ENCODE data around the gene GRK2. TPM values are rescaled to one million over a fixed set of nuclear protein-coding genes. Genes with fewer than 3 reads are reported as not detected.

Gene GRK2
- total and polyA plus RNA-seq, 2 donors (not counting 1 experiment from before 2014, with no cell fraction given) = 294 to 534 TPM

DNA sequence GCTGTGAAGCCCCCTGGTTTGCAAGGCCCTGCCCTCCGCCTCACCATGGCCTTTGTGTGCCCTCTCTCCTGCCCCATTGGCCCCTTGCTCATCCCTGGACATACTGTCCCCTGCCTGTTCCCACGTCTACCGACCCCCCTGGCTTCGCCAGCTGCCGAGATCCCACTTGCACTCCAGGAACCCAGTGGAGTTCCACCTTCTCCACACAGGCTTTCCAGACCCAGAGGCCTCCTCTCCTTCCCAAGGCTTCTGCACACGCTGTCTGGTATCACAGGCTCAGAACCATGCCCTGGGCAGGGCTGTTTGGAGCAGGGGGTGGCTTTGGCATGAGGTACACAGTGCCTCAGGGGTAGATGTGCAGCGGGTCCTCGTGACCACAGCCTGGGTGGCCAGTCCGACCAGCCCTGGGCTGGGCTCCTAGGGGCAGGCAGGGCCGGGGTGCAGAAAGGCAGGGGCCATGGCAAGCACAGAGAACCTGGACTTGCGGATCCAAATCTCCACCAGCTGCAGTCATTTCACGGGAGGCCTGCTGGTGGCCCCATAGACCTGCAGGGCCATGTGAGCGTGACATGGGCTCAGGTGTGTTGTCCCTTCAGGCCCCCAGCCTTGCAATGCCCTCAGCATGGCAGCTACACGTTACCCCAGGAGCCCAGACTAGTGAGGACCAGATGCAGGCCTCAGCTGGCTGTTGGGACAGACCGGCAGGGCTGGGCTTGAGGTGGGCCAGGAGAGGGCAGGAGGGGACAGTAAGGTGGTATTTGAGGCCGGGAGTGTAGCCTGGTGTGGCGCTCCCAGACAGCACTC is 9.5 kb downstream of the GRK2 start:
- Histone ChIP-seq H3K9ac (ENCODE audit: low read length) (peak overlapping the region; percentile 4), H3K4me1 (ENCODE audit: control insufficient read depth in 2 of 2, insufficient read depth in 2 of 2, low read length in 2 of 2) (peaks cover 98 to 99% of the 10 kb centered on the region in 2 donors), H3K27me3 (replicated peaks in 1 of 4; ENCODE audit: control extremely low read depth in 1 of 4, control insufficient read depth in 3 of 4, insufficient read depth in 4 of 4, low read length in 3 of 4) (no peaks in the 10 kb centered on the region), H3K79me2 (ENCODE audit: control insufficient read depth, insufficient read depth, low read length) (peaks cover 100% of the 10 kb centered on the region), H3K9me3 (ENCODE audit: control extremely low read depth in 1 of 3, control insufficient read depth in 2 of 3, insufficient read depth in 1 of 3, low read length in 2 of 3) (no peaks in the 10 kb centered on the region), H2AFZ (ENCODE audit: insufficient read depth, low read depth, low read length, poor library complexity, severe bottlenecking) (no peak overlapping the region), H3K4me3 (ENCODE audit: control extremely low read depth in 1 of 5, extremely low read depth in 1 of 5, insufficient read depth in 1 of 5, low read depth in 2 of 5, low read length in 4 of 5) (no peak overlapping the region), H3K27ac (ENCODE audit: low read length in 2 of 2) (peak overlapping the region; percentile 76 to 82), H4K20me1 (ENCODE audit: control insufficient read depth, insufficient read depth, low read length, poor library complexity, severe bottlenecking) (peaks cover 75% of the 10 kb centered on the region), H3K36me3 (replicated peaks in 1 of 2; ENCODE audit: control extremely low read depth in 1 of 2, control insufficient read depth in 1 of 2, extremely low read depth in 1 of 2, insufficient read depth in 2 of 2, low read length in 1 of 2) (peaks cover 0 to 77% of the 10 kb centered on the region in 2 experiments), H3K4me2 (replicated peaks; ENCODE audit: low read depth, low read length, poor library complexity, severe bottlenecking) (peak overlapping the region; percentile 92)
- H3K4me1 Mint-ChIP-seq = peaks cover 91% of the 10 kb centered on the region
- ChIA-PET POLR2A (interaction anchor here (1.7 to 3.5 kb wide), 3 partner anchors 8 to 77 kb away, joined by 4 to 51 read pairs (median 13); partner anchors contain the start of genes ANKRD13D and GRK2), CTCF (interaction anchor here (0.9 to 5.5 kb wide), 3 partner anchors 7 to 42 kb away, joined by 4 to 46 read pairs (median 7); partner anchors contain the start of gene GRK2)
- peak; percentile 41 for DNase-seq
- intact Hi-C loops (cut with micrococcal nuclease) = loop anchor here (2.0 kb wide), 1 partner anchor 207 kb away; the partner anchor contains the start of gene AIP
- no peak for TF ChIP-seq EZH2 (IDR thresholded peaks at IDR 0.05; ENCODE audit: borderline replicate concordance, insufficient read depth, low read depth, low read length, poor library complexity, severe bottlenecking)
- TF ChIP-seq, protein P1, sequence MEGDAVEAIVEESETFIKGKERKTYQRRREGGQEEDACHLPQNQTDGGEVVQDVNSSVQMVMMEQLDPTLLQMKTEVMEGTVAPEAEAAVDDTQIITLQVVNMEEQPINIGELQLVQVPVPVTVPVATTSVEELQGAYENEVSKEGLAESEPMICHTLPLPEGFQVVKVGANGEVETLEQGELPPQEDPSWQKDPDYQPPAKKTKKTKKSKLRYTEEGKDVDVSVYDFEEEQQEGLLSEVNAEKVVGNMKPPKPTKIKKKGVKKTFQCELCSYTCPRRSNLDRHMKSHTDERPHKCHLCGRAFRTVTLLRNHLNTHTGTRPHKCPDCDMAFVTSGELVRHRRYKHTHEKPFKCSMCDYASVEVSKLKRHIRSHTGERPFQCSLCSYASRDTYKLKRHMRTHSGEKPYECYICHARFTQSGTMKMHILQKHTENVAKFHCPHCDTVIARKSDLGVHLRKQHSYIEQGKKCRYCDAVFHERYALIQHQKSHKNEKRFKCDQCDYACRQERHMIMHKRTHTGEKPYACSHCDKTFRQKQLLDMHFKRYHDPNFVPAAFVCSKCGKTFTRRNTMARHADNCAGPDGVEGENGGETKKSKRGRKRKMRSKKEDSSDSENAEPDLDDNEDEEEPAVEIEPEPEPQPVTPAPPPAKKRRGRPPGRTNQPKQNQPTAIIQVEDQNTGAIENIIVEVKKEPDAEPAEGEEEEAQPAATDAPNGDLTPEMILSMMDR (IDR thresholded peaks at IDR 0.05) = no peak
- no peaks in the 10 kb centered on the region for H3K9me3 Mint-ChIP-seq (ENCODE audit: insufficient read depth)
- peak overlapping the region; percentile 74 for H3K4me3 Mint-ChIP-seq
- WGBS (ENCODE audit: insufficient coverage) = 79% methylated on average over 16 of the region's 17 CpGs
- H3K27ac Mint-ChIP-seq = peak overlapping the region; percentile 95
- H3K27me3 Mint-ChIP-seq = no peaks in the 10 kb centered on the region
- ATAC-seq (ENCODE audit: low read depth) = no peak

Data from B cell (primary cell).